ELR (cell line): ENCODE measurements around the gene FCHSD2.
"Not testable (repeated sequence)": the region's sequence is repeated elsewhere in the genome, so short reads cannot be mapped to it uniquely, and the experiment has no call there.

Source experiments
- DNase-seq: peaks from one replicate; pipeline ENCODE4 v3.0.0-alpha.2; 2015; ENCODE audit warnings: low read depth

The FCHSD2 gene

DNA sequence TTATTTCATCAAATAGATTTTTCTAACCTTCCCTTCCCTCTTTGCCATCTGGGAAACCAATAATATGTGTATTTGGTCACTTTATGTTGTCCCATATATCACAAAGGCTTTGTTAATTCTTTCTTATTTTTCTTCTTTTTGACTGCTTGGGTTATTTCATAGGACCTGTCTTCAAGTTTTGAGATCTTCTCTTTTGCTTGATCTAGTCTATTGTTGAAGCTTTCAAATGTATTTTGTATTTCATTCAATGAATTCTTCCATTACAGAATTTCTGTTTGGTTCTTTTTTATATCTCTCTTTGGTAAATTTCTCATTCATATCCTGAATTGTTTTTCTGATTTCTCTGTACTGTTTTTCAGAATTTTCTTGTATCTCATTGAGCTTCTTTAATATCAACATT is 132.1 kb downstream of the FCHSD2 start:
- no peak for DNase-seq

DNA sequence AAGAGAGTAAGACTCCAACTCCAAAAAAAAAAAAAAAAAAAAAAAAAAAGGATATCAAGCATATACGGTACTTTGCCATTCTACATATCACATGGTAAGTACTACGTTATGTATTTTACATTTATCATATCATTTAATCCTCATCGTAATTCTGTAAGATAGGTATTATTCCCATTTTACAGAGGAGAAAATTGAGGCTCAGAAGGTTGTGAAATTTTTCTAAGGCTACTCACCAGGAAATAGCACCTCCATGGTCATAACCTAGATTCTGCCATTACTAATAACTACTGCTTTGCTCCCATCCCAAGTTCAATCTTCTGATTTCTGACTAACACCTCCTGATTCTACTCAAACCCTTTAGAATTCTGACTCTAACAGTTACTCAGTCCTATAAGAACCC is 138.0 kb downstream of the FCHSD2 start:
- no peak for DNase-seq

DNA sequence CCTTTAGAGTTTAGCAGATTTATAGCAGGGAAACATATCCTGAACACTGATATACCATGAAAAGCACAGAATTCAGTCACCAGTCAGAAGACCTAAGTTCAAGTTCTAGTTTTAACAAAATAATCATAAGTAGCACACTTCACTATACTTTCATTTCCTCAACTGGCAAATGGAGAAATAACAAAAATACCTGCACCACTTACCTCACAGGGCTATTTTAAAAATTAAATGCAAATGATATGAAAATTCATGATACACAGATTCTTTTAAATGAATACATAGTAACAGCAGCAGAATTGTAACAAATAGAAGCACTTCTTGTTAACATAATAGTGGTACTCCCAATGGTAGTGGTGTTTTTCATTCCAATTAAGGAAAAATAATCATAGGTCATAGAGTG is 139.0 kb downstream of the FCHSD2 start:
- no peak for DNase-seq

DNA sequence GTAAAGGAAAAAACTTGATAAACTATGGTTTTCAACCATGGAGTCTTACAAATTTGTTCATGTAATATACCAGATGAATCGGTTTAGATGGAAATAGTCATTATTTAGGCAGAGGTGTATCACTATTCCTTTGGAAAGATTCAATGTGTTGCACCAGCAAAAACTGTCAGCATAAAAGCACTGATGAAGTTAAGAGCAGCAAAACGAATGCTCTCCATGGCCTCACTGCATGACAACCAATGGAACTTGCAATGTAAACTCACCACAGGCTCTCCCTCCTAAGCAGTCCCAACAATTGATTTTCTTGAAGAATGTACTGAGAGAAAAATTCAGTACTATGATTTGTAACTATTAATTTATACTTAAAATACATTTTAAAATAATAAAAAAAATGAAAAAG is 139.9 kb downstream of the FCHSD2 start:
- no peak for DNase-seq

DNA sequence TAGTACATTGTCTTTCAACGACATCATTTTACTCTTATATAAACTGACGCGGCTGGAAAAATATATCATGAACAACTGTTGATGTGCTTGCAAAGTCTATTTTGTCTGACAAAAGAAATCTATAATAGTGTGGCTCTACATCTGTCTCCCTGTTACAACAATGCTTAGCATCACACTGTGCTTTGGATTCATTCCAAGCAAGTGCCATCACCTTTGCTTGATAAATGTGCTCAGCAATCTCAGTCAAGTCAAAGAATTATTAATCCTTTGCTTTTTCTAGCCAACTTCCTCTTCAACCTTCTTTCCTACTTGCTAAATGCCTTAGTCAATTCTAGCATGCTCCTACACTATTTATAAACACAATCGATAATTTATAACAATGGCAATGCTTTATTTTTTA is 140.5 kb downstream of the FCHSD2 start:
- DNase-seq = no peak

DNA sequence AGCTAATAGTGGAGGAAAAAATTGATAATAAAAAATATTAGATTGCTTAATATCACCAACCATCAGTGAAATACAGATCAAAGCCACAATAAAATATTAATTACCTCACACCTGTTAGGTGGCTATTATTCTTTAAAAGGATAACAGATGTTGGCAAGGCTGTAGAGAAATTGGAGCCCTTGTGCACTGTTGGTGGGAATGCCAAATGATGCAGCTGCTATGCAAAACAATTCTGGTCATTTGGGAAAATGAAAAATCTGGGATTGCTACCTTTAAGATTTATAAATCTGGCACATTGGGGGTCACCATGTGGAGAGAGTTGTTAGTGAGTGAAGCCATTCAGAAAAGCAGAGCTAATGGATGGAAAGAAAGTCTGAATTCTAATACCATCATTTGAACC is 143.4 kb downstream of the FCHSD2 start:
- no peak for DNase-seq

DNA sequence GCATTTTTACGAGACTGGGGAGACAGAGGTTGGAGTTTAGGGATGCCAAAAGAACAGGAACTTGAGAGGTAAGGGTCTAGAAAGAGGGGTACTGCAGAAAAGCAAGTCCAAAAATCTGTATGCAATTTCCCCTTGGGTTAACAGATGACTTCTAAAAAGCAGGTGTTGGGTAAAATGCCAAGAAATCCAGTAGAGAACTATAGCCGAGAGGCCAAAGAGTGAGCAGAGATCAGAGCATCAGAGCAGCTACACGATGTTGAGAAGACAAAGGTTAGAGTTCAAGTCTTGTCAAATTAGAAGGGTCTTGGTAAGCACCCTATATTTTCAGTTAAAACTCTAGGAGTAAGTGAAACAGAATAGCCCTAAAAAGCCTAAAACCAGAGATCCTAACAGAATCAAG is 145.2 kb downstream of the FCHSD2 start:
- DNase-seq = no peak

DNA sequence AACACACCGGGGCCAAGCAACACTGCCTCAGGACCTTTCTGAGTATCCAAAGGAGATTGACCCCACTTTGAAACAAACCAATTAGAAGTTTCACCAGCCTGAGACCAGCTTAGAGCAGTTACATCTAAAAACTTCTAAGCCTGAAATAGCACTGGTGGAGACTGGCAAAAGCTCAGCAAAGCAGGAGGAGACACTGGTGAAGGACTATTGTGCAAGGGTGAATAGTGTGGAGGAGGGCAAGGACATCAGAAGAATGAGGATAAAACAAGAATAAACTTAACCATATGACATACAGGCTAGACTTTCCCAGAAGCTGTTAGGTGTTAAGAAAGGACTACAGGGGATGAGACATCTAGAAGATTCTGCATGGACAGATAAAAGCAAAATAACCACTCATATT is 152.4 kb downstream of the FCHSD2 start:
- no peak for DNase-seq

DNA sequence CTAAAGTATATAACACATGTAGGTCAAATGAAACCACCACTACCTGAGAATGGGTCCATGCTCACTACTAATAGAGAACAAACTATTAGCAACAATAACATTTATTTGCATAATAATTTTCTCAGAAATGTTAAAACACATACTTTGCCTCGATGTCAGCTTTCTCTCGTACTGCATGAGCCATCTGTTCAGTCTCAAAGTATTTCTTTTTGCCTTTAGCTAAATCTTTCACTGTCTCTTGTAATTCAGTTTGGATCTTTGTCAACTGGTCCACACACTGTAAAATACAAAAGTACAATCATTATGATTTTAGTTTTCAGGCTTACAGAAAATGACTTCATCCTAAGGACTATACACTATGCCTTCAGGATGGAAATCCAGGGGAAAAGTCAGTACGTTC is 153.3 kb downstream of the FCHSD2 start:
- no peak for DNase-seq

DNA sequence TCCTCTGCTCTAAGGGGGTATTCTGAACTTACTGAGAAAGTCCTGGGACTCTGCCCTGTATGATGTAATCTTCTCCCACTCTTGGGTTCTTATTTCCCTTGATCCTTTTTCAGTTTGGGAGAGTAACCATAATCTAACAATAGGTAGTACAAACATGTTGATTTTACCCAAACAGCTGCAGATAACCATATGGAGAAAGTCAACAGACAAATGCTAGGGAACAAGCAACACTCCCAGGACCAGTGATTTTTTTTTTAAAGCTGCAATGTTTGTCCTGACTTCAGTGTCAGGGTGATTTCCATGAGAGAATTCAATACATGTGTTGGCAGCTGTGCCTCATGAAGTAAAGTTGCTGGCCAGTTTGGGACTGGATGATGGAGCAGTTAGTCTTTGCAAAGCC is 156.5 kb downstream of the FCHSD2 start:
- no peak for DNase-seq

DNA sequence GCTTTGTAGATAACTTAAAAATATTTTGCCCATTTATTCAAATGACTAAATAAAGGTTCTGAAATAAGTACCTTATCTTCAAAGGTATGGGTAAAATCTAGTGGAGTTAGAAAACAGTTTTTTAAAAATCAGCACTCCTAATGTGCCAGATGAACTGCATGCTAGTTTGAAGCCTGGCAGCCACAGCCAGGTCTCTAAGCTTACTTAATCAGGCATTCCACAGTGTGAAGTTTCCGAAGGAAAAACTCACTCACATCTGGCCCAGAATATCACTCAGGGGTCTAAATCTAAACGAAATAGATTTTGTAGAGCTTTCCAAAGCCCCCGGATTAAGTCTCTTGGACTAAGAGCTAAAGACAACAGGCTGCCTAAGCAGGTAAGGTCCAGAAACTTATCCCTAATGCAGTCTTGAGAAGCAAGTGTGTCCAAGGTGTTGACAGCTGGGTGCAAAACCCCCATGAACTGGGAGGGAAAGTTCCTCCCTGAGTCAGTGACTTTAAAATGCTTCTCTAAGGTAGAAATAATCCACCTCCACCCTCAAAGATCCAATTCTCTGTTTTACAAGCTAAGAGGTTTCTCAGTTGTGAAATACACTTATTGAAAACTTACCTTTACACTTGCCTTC is 157.6 kb downstream of the FCHSD2 start:
- no peak for DNase-seq

DNA sequence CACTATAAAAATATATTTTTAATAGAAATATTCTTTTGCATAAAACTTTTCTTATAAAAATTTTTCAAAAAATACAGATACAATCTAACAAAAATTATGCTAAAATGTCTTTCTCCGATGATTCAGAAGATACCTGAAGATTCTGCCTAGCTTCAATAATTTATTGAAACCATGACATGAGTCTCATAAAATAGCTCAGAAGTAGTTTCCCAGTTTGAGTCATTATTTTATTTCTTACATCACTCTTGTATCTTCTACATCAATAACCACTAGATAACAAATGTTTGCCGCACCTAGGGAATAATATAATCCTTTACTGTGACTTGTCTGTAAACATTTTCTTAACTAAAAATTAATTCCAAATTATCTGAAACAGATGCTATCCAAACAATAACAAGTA is 158.6 kb downstream of the FCHSD2 start:
- DNase-seq = no peak

DNA sequence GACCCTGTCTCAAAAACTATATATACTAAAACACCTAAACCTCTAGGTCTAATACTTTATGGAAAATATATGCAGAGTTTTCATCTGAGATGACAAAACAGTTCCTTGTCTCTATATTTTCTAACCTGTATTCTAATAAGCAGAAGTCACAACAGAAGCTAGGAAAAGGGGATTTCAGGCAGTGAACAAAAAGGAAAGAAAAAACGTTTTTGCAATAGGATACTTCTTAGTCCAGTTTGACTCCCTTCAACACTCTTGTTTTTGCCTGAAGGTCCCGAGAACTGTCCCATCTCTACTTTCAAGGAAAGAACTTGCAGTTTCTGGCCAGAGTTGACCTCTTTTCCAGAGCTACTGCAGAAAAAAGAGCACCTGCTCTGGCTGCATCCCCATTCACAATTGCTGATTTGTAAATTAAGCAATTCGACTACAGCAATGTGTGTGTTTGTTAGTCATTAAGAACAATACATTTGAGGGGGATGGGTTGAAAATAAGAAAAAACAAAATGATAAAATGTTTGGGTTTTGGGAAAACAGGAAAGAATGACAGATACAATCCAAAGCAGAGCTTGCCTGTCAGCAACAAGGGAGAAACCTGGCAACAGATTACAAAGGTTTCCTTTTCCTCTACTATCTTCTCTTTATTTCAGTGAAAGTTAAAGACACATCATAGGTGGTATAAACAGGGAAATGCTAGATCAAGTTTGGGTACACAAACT is 160.0 kb downstream of the FCHSD2 start:
- DNase-seq = no peak

DNA sequence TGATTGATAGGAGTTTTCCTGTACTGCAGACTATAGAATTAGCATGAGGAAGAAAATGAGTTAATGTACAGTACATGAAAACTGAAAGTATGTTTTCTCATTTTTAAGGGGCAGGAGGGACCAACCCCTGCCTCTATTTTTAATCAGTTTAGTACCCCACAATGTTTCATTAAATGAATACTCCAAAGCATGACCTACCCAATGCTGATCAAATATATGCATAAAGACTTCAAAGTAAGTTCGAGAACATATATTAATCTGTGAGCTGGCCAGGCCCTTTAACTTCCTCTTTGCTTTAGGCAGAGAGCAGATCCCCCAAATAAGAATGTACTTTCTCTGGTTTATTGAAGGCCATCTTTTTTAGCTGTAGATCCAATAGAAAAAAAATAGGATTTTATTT is 161.0 kb downstream of the FCHSD2 start:
- DNase-seq = no peak

DNA sequence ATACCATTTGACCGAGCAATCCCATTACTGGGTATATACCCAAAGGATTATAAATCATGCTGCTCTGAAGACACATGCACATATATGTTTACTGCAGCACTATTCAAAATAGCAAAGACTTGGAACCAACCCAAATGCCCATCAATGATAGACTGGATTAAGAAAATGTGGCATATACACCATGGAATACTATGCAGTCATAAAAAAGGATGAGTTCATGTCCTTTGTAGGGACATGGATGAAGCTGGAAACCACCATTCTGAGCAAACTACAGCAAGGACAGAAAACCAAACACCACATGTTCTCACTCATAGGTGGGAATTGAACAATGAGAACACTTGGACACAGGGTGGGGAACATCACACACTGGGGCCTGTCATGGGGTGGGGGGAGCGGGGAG is 164.3 kb downstream of the FCHSD2 start:
- not testable (repeated sequence) for DNase-seq

DNA sequence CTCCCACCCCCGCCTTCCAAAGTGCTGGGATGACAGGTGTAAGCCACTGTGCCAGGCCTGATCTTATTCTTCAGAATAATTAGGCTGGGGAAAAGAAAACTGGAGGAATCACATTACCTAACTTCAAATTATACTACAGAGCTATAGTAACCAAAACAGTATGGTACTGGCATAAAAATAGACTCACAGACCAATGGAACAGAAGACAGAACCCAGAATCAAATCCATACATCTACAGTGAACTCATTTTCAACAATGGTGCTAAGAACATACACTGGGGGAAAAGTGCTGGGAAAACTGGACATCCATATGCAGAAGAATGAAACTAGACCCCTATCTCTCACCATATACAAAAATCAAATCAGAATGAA is 165.6 kb downstream of the FCHSD2 start:
- DNase-seq = not testable (repeated sequence)

DNA sequence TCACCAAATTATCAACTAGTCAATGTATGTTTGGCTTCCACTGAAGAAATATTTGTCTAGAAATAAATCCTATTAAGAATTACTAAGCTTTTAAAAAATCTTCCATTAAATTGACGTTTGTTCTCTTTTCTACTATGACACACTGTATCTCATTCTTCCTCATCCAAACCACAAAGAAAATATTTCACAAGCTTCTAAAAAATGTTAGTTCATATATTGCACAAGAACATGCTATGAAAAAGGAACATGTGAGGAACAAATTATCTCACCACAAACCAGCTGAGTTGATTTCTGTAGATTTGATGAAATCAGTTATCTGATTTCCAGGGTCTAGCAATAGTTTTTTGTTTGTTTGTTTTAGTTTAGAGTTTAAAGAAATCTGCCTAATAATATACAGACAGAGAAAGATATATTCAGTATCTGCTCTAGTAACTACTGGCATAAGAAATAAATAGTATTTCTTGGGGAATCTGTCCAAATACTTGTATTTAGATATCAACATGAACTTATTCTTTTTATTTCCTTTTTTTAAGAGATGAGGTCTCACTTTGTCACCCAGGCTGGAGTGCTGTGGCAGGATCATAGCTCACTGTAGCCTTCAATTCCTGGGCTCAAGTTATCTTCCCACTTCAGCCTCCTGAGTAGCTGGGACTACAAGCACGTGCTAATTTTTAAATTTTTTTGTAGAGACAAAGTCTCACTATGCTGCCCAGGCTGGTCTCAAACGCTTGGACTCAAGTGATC is 166.2 kb downstream of the FCHSD2 start:
- peak; percentile 85 for DNase-seq

DNA sequence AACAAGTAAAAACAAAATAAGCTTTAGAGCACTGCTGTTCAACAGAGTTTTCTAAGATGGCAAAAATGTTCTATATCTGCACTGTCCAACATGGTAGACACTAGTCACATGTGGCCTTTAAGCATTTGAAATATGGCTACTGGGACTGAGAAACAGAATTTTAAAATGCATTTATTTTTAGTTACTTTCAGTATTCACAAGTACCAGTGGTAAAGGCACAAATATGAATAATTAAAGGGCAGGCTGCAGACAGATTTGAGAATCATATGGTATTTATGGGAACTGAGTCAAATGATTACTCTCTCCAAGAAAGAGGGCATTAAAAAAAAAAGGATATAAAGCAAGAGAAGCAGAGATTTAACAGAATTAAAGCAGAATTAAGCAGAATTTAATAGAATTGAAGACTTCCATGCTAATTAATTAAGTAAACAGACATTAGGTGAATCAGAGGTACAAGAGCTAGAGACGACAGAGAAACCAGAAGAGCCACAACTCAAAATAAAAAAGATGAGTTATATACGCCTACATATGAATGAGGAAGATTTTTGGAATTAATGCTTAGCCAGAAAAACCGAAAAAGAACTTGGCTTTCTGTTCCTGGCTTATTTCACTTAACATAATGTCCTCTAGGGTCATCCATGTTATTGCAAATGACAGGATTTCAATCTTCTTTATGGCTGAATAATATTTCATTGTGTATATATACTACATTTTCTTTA is 167.5 kb downstream of the FCHSD2 start:
- no peak for DNase-seq

DNA sequence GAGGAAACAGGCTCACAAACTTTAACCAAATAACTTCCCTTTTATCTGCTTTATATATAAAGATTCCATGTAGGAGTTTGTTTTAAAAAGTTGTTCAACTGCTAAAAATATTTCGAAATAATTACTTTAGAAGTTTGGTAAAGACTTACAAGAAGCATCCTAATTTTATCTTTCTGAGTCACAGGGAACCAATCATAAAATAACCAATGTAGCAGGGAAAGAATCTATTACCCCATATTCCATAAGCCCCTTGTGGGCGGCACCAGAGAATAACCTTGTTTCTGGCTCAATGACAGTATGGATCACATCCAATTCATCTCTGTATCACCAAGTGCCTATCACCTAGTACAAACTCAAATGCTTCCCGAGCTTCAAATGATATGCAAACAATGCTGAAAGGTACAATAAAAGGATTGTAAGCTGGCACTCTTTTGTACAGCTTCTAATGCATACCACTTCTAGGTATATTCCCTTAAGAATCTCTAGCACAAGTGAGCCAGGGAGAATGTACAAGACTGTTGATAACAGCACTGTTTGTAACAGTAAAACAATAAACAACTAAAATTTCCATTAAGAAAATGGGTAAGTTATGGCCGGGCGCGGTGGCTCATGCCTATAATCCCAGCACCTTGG is 169.5 kb downstream of the FCHSD2 start:
- DNase-seq = peak; percentile 10

DNA sequence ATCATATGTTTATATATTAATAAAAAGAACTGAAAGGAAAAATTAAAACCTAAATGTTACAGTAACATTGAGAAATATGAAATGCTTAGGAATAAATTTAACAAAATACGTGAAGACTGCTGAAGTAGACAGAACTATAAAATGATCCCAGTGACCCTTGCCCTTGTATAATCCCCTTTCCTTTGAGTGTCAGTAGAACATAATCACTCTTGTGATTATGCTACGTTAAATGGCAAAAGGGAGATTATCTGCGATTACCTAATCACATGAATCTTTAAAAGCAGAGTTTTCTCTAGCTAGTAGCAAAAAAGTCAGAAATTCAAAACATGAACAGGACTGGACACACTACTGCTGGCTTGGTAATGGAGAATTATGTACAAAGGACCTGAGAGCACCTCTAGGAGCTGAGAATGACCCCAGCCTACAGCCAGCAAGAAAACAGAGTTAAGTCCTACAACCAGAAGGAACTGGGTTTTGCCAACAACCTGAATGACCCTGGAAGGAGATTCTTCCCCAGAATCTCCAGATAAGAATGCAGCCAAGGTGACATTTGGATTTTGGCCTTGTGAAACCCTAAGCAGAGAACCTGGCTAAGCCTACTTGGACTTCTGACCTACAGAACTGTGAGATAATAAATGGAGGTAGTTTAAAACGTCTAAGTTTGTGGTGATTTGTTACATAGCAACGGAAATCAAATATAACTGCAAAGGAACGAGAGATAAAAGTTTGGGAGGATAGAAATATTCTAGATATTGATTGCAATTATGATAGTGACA is 170.7 kb downstream of the FCHSD2 start:
- no peak for DNase-seq

DNA sequence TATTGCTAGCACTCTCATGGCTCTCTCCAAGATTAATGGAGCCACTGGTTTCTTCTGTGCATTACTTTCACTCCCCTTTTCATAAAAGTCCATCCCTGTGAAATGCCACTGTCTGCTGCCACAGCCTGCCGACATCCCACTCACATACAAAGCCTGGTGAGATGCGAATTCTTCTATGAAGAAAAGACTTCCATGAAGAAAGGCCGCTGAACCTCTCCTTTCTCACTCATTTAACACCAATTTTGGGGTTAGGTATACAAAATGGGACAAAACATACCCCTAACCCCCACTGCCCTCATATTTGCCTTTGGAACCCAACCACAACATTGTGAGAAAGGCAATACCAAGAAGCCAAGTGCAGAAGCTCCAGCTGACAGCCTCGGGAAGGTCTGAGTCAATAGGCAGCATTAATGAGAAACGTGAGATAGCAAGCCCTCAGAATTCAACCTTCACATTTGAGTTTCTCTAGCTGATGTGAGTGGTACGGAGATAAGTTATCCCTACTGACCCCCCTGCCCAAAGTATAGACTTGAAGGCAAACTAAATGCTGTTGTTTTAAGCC is 171.5 kb downstream of the FCHSD2 start:
- no peak for DNase-seq
